Measurements from ENCODE around the gene PRKG1. TPM values are rescaled to one million over a fixed set of nuclear protein-coding genes. Genes with fewer than 3 reads are reported as not detected.

Gene PRKG1
- total RNA-seq, 1 experiment from 2014 or later: 16.5 TPM

DNA sequence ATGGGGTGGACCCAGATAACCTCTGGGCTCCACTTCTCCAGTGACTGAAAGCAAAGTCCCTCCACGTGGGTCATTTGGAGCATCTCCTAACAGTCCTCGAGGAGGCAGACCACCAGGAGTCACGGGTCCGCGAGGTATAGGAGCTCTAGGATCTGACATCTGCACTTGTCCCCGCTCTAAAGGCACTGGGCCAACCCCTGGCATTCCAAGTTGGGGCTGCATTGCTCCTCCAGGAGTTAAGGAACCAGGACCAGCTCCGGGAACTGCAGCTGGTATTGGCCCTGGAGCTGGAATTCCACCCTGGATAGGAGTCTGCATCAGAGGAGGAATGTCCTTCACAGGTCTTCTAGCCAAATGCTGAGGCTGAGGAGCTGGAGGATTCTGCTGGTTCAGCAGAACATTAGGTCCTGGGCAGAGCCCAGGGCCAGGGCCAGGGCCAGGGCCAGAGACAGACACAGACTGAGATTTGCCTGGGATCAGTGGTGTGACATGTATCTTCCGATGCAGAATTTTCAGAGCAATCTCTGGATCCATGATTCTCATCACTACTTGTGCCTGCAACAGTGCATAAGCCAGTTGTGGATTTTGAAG is 624.3 kb downstream of the PRKG1 start:
- Mint-ChIP-seq H3K27me3 (ENCODE audit: low read depth) (no peaks in the 10 kb centered on the region), H3K36me3 (peaks cover 7% of the 10 kb centered on the region), H3K4me1 (peaks cover 31% of the 10 kb centered on the region), H3K4me3 (peak overlapping the region; percentile 99), H3K27ac (peak overlapping the region; percentile 100), H3K9me3 (no peaks in the 10 kb centered on the region)
- CTCF ChIA-PET: no interaction called here
- no peak for DNase-seq (ENCODE audit: low spot score)
- no peak for ATAC-seq
- 0 out of 2 replicates have a peak, but pooled peaks have one; percentile 37 for TF ChIP-seq ESRRA (CRISPR knock-in tag; IDR thresholded peaks at IDR 0.05; ENCODE audit: borderline replicate concordance)
- no peak for TF ChIP-seq ETV6 (CRISPR knock-in tag; IDR thresholded peaks at IDR 0.05)
- POLR2A ChIA-PET: no interaction called here

DNA sequence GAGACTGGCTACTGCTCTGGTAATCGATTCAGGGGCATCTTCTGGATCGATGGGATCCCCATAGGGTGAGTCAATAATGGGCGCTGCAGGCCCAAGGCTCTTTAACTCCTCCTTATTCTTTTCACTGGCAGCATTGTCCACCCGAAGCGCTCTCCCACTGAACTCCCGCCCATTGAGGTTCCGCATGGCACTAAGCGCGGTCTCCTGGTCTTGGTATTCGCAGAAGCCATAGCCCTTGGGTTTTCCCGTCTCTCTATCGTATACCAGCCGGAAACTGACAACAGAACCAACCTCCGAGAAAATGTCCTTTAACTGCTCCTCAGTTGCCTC is 624.8 kb downstream of the PRKG1 start:
- peak overlapping the region; percentile 100 for H3K27ac Mint-ChIP-seq
- peak; percentile 34 for ATAC-seq
- peak overlapping the region; percentile 99 for H3K4me3 Mint-ChIP-seq
- POLR2A ChIA-PET: no interaction called here
- no peaks in the 10 kb centered on the region for H3K27me3 Mint-ChIP-seq (ENCODE audit: low read depth)
- peaks cover 31% of the 10 kb centered on the region for H3K4me1 Mint-ChIP-seq
- TF ChIP-seq ZNF232 (CRISPR knock-in tag; IDR thresholded peaks at IDR 0.05) (no peak), NFE2L1 (CRISPR knock-in tag; IDR thresholded peaks at IDR 0.05) (no peak), IRF2 (CRISPR knock-in tag; IDR thresholded peaks at IDR 0.05; ENCODE audit: borderline replicate concordance, low read depth) (no peak), ZNF219 (CRISPR knock-in tag; IDR thresholded peaks at IDR 0.05; ENCODE audit: borderline replicate concordance) (no peak)
- TF ChIP-seq, protein P1, sequence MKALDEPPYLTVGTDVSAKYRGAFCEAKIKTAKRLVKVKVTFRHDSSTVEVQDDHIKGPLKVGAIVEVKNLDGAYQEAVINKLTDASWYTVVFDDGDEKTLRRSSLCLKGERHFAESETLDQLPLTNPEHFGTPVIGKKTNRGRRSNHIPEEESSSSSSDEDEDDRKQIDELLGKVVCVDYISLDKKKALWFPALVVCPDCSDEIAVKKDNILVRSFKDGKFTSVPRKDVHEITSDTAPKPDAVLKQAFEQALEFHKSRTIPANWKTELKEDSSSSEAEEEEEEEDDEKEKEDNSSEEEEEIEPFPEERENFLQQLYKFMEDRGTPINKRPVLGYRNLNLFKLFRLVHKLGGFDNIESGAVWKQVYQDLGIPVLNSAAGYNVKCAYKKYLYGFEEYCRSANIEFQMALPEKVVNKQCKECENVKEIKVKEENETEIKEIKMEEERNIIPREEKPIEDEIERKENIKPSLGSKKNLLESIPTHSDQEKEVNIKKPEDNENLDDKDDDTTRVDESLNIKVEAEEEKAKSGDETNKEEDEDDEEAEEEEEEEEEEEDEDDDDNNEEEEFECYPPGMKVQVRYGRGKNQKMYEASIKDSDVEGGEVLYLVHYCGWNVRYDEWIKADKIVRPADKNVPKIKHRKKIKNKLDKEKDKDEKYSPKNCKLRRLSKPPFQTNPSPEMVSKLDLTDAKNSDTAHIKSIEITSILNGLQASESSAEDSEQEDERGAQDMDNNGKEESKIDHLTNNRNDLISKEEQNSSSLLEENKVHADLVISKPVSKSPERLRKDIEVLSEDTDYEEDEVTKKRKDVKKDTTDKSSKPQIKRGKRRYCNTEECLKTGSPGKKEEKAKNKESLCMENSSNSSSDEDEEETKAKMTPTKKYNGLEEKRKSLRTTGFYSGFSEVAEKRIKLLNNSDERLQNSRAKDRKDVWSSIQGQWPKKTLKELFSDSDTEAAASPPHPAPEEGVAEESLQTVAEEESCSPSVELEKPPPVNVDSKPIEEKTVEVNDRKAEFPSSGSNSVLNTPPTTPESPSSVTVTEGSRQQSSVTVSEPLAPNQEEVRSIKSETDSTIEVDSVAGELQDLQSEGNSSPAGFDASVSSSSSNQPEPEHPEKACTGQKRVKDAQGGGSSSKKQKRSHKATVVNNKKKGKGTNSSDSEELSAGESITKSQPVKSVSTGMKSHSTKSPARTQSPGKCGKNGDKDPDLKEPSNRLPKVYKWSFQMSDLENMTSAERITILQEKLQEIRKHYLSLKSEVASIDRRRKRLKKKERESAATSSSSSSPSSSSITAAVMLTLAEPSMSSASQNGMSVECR (CRISPR knock-in tag; IDR thresholded peaks at IDR 0.05; ENCODE audit: borderline replicate concordance): 0 out of 2 replicates have a peak, but pooled peaks have one; percentile 15
- TF ChIP-seq, protein P2, sequence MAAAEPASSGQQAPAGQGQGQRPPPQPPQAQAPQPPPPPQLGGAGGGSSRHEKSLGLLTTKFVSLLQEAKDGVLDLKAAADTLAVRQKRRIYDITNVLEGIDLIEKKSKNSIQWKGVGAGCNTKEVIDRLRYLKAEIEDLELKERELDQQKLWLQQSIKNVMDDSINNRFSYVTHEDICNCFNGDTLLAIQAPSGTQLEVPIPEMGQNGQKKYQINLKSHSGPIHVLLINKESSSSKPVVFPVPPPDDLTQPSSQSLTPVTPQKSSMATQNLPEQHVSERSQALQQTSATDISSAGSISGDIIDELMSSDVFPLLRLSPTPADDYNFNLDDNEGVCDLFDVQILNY (CRISPR knock-in tag; IDR thresholded peaks at IDR 0.05): no peak
- no peak for DNase-seq (ENCODE audit: low spot score)
- peaks cover 7% of the 10 kb centered on the region for H3K36me3 Mint-ChIP-seq
- CTCF ChIA-PET: no interaction called here
- H3K9me3 Mint-ChIP-seq: no peaks in the 10 kb centered on the region

DNA sequence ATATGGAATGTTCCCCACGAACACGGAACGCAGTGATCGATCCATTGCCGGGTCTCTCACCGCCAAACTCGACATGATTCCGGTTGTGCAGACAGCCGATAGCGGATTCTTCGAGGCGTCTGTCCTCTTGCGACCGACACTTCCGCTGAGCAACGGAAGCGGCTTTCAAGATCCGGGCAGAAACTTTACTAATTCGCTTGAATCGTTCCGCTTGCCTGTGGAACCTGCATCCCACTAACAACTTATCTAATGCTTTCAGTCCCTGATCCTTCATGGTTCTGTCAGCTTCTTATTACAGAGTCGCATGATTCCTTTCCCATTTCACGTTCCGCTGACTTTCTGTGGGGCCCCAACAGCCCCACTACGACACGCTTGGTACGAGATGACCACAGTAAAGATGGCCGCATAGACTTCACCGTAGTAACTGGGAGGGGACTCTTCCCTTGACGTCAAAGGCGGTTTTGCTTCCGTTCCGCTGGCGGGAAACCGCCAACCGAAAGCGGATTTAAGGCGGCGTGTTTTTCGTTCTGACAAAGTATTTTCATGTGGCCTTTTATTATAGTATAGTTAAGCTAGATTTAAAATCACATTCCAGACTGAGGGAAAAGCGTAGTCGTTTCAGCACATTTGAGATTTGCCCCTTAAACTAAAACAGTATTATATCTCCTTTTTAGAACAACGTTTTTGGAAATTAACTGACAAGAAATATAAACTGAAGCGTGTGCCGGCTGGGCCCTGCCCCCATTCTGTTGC is 625.4 kb downstream of the PRKG1 start, which contains the start of gene CSTF2T:
Gene CSTF2T, minus strand, starts transcription at position 121 of the 753 bp plus-strand sequence. Its CDS starts 46 bp downstream, at position 75.
- ATAC-seq (peak; percentile 85), DNase-seq (ENCODE audit: low spot score) (peak; percentile 80)
- Mint-ChIP-seq H3K36me3 (peaks cover 7% of the 10 kb centered on the region), H3K27ac (peak within 1 kb of the TSS; percentile 100), H3K9me3 (no peaks in the 10 kb centered on the region), H3K27me3 (ENCODE audit: low read depth) (no peaks in the 10 kb centered on the region), H3K4me3 (peak within 1 kb of the TSS; percentile 99), H3K4me1 (peaks cover 31% of the 10 kb centered on the region)
- ChIA-PET CTCF (interaction anchor here (1.0 to 1.4 kb wide), 2 partner anchors 10 to 614 kb away, joined by 3 to 4 read pairs; partner anchors contain the start of gene DKK1), POLR2A (no interaction called here)
- TF ChIP-seq GABPB1 (CRISPR knock-in tag; IDR thresholded peaks at IDR 0.05) (0 out of 2 replicates have a peak, but pooled peaks have one; percentile 27), HMGA2 (CRISPR knock-in tag; IDR thresholded peaks at IDR 0.05) (peak; percentile 25; the same call in 1 of the 2 replicates), FOXK1 (CRISPR knock-in tag; IDR thresholded peaks at IDR 0.05) (peak; percentile 58), RORB (CRISPR knock-in tag; IDR thresholded peaks at IDR 0.05) (no peak), CREM (CRISPR knock-in tag; IDR thresholded peaks at IDR 0.05) (peak; percentile 83), ZBTB21 (CRISPR knock-in tag; IDR thresholded peaks at IDR 0.05; ENCODE audit: borderline replicate concordance) (0 out of 2 replicates have a peak, but pooled peaks have one; percentile 22)
- TF ChIP-seq, protein P3, sequence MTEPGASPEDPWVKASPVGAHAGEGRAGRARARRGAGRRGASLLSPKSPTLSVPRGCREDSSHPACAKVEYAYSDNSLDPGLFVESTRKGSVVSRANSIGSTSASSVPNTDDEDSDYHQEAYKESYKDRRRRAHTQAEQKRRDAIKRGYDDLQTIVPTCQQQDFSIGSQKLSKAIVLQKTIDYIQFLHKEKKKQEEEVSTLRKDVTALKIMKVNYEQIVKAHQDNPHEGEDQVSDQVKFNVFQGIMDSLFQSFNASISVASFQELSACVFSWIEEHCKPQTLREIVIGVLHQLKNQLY (CRISPR knock-in tag; IDR thresholded peaks at IDR 0.05): no peak
- TF ChIP-seq, protein P1 (CRISPR knock-in tag; IDR thresholded peaks at IDR 0.05; ENCODE audit: borderline replicate concordance): 0 out of 2 replicates have a peak, but pooled peaks have one; percentile 5
- TF ChIP-seq, protein P4, sequence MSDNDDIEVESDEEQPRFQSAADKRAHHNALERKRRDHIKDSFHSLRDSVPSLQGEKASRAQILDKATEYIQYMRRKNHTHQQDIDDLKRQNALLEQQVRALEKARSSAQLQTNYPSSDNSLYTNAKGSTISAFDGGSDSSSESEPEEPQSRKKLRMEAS (CRISPR knock-in tag; IDR thresholded peaks at IDR 0.05): peak; percentile 50

Data from WTC11 (cell line).